OCI-LY7 (cell line): ENCODE data around the gene TMEM272.

Experiments
- CTCF ChIP-seq: fragments of 200-600 bp; sonication (generic); conservative IDR thresholded peaks from 2 replicates; pipeline ENCODE4 v1.5.1; 2014; ENCODE audit warnings: mild to moderate bottlenecking, antibody characterized with exemption, low read length, moderate library complexity, mixed read lengths
- EZH2phosphoT487 ChIP-seq: fragments of 200-600 bp; sonication (generic); IDR thresholded peaks from 2 replicates; pipeline ENCODE4 v1.6.1; 2018; ENCODE audit warnings: low read depth, borderline replicate concordance, mild to moderate bottlenecking, mixed run types, antibody characterized with exemption, low read length, moderate library complexity, mixed read lengths

GRCh38 chr13:51811920-51812451 lies 33.0 kb downstream of the TMEM272 start:
- TF ChIP-seq CTCF (no peak), EZH2phosphoT487 (no peak)
